ENCODE data around the gene SMURF1. TPM values are rescaled to one million over a fixed set of nuclear protein-coding genes. Genes with fewer than 3 reads are reported as not detected.

Gene SMURF1
- total and polyA plus RNA-seq, 9 donors: 7.3 to 11.2 (median 8.4) TPM

- WGBS (ENCODE audit: insufficient coverage): 86% methylated on average over 1 of the region's 6 CpGs
- Histone ChIP-seq H3K4me1 (ENCODE audit: control insufficient read depth, insufficient read depth, low read length) (peaks cover 5% of the 10 kb centered on the region), H3K9me3 (replicated peaks; ENCODE audit: control insufficient read depth, low read depth, low read length) (peaks cover 3% of the 10 kb centered on the region), H3K27ac (ENCODE audit: low read length) (no peak overlapping the region), H3K4me3 (ENCODE audit: low read length) (no peak overlapping the region), H3K27me3 (ENCODE audit: control insufficient read depth, insufficient read depth, low read length) (no peaks in the 10 kb centered on the region), H3K36me3 (ENCODE audit: control insufficient read depth, insufficient read depth, low read length) (no peaks in the 10 kb centered on the region)
- no peak for DNase-seq
Observed at GRCh38 chr7:99099499-99100077, 44.3 kb downstream of the SMURF1 start.

GRCh38 chr7:99098824-99099498 is 44.9 kb downstream of the SMURF1 start:
- no peak for DNase-seq
- Histone ChIP-seq H3K4me3 (ENCODE audit: low read length) (no peak overlapping the region), H3K4me1 (ENCODE audit: control insufficient read depth, insufficient read depth, low read length) (peaks cover 5% of the 10 kb centered on the region), H3K9me3 (replicated peaks; ENCODE audit: control insufficient read depth, low read depth, low read length) (peaks cover 3% of the 10 kb centered on the region), H3K27me3 (ENCODE audit: control insufficient read depth, insufficient read depth, low read length) (no peaks in the 10 kb centered on the region), H3K36me3 (ENCODE audit: control insufficient read depth, insufficient read depth, low read length) (no peaks in the 10 kb centered on the region), H3K27ac (ENCODE audit: low read length) (no peak overlapping the region)
- 49% methylated on average over 2 of the region's 6 CpGs for WGBS (ENCODE audit: insufficient coverage)

GRCh38 chr7:99098286-99098823 is 45.6 kb downstream of the SMURF1 start:
- Histone ChIP-seq H3K36me3 (ENCODE audit: control insufficient read depth, insufficient read depth, low read length) (no peaks in the 10 kb centered on the region), H3K4me3 (ENCODE audit: low read length) (no peak overlapping the region), H3K27me3 (ENCODE audit: control insufficient read depth, insufficient read depth, low read length) (no peaks in the 10 kb centered on the region), H3K9me3 (replicated peaks; ENCODE audit: control insufficient read depth, low read depth, low read length) (peaks cover 3% of the 10 kb centered on the region), H3K27ac (ENCODE audit: low read length) (no peak overlapping the region), H3K4me1 (ENCODE audit: control insufficient read depth, insufficient read depth, low read length) (peaks cover 5% of the 10 kb centered on the region)
- WGBS (ENCODE audit: insufficient coverage): 50% methylated on average over 1 of the region's 3 CpGs
- DNase-seq: no peak

- WGBS (ENCODE audit: insufficient coverage): no CpG with 5 or more reads among the region's 2 CpGs
- DNase-seq: no peak
- H3K9me3 ChIP-seq (replicated peaks; ENCODE audit: control insufficient read depth, low read depth, low read length): peaks cover 3% of the 10 kb centered on the region
- no peak overlapping the region for H3K4me3 ChIP-seq (ENCODE audit: low read length)
- no peak overlapping the region for H3K27ac ChIP-seq (ENCODE audit: low read length)
- peaks cover 5% of the 10 kb centered on the region for H3K4me1 ChIP-seq (ENCODE audit: control insufficient read depth, insufficient read depth, low read length)
- no peaks in the 10 kb centered on the region for H3K36me3 ChIP-seq (ENCODE audit: control insufficient read depth, insufficient read depth, low read length)
- no peaks in the 10 kb centered on the region for H3K27me3 ChIP-seq (ENCODE audit: control insufficient read depth, insufficient read depth, low read length)
Observed at GRCh38 chr7:99097730-99098129, 46.2 kb downstream of the SMURF1 start.

- no peaks in the 10 kb centered on the region for H3K27me3 ChIP-seq (ENCODE audit: control insufficient read depth, insufficient read depth, low read length)
- no peak overlapping the region for H3K4me3 ChIP-seq (ENCODE audit: low read length)
- H3K9me3 ChIP-seq (replicated peaks; ENCODE audit: control insufficient read depth, low read depth, low read length): peaks cover 3% of the 10 kb centered on the region
- H3K4me1 ChIP-seq (ENCODE audit: control insufficient read depth, insufficient read depth, low read length): peaks cover 5% of the 10 kb centered on the region
- no peak for DNase-seq
- 92% methylated on average over 2 of the region's 6 CpGs for WGBS (ENCODE audit: insufficient coverage)
- H3K36me3 ChIP-seq (ENCODE audit: control insufficient read depth, insufficient read depth, low read length): no peaks in the 10 kb centered on the region
- H3K27ac ChIP-seq (ENCODE audit: low read length): no peak overlapping the region
Observed at GRCh38 chr7:99096124-99096887, 47.6 kb downstream of the SMURF1 start.

- peak; percentile 21 for DNase-seq
- 50% methylated on average over 1 of the region's 3 CpGs for WGBS (ENCODE audit: insufficient coverage)
- no peak overlapping the region for H3K27ac ChIP-seq (ENCODE audit: low read length)
- H3K4me1 ChIP-seq (ENCODE audit: control insufficient read depth, insufficient read depth, low read length): peaks cover 5% of the 10 kb centered on the region
- H3K4me3 ChIP-seq (ENCODE audit: low read length): no peak overlapping the region
- no peaks in the 10 kb centered on the region for H3K27me3 ChIP-seq (ENCODE audit: control insufficient read depth, insufficient read depth, low read length)
- no peaks in the 10 kb centered on the region for H3K36me3 ChIP-seq (ENCODE audit: control insufficient read depth, insufficient read depth, low read length)
- H3K9me3 ChIP-seq (replicated peaks; ENCODE audit: control insufficient read depth, low read depth, low read length): peaks cover 3% of the 10 kb centered on the region
Observed at GRCh38 chr7:99095698-99096097, 48.2 kb downstream of the SMURF1 start.

- no peaks in the 10 kb centered on the region for H3K36me3 ChIP-seq (ENCODE audit: control insufficient read depth, insufficient read depth, low read length)
- no peak overlapping the region for H3K4me3 ChIP-seq (ENCODE audit: low read length)
- peaks cover 5% of the 10 kb centered on the region for H3K4me1 ChIP-seq (ENCODE audit: control insufficient read depth, insufficient read depth, low read length)
- no peak overlapping the region for H3K27ac ChIP-seq (ENCODE audit: low read length)
- DNase-seq: peak; percentile 28
- H3K9me3 ChIP-seq (replicated peaks; ENCODE audit: control insufficient read depth, low read depth, low read length): peaks cover 3% of the 10 kb centered on the region
- H3K27me3 ChIP-seq (ENCODE audit: control insufficient read depth, insufficient read depth, low read length): no peaks in the 10 kb centered on the region
Observed at GRCh38 chr7:99094401-99094800, 49.5 kb downstream of the SMURF1 start.

GRCh38 chr7:99092064-99092720 is 51.7 kb downstream of the SMURF1 start:
- H3K9me3 ChIP-seq (replicated peaks; ENCODE audit: control insufficient read depth, low read depth, low read length): no peaks in the 10 kb centered on the region
- WGBS (ENCODE audit: insufficient coverage): 83% methylated on average over 7 of the region's 11 CpGs
- peaks cover 5% of the 10 kb centered on the region for H3K4me1 ChIP-seq (ENCODE audit: control insufficient read depth, insufficient read depth, low read length)
- no peak overlapping the region for H3K27ac ChIP-seq (ENCODE audit: low read length)
- no peaks in the 10 kb centered on the region for H3K27me3 ChIP-seq (ENCODE audit: control insufficient read depth, insufficient read depth, low read length)
- H3K36me3 ChIP-seq (ENCODE audit: control insufficient read depth, insufficient read depth, low read length): no peaks in the 10 kb centered on the region
- no peak overlapping the region for H3K4me3 ChIP-seq (ENCODE audit: low read length)
- no peak for DNase-seq

- Histone ChIP-seq H3K27ac (ENCODE audit: low read length) (peak overlapping the region; percentile 49), H3K9me3 (replicated peaks; ENCODE audit: control insufficient read depth, low read depth, low read length) (no peaks in the 10 kb centered on the region), H3K36me3 (ENCODE audit: control insufficient read depth, insufficient read depth, low read length) (no peaks in the 10 kb centered on the region), H3K27me3 (ENCODE audit: control insufficient read depth, insufficient read depth, low read length) (no peaks in the 10 kb centered on the region), H3K4me3 (ENCODE audit: low read length) (no peak overlapping the region), H3K4me1 (ENCODE audit: control insufficient read depth, insufficient read depth, low read length) (peaks cover 5% of the 10 kb centered on the region)
- DNase-seq: peak; percentile 67
- 83% methylated on average over 1 of the region's 6 CpGs for WGBS (ENCODE audit: insufficient coverage)
Observed at GRCh38 chr7:99090771-99091542, 53.0 kb downstream of the SMURF1 start.
